ENCODE results near the gene POLR2I.

Gene POLR2I

DNA sequence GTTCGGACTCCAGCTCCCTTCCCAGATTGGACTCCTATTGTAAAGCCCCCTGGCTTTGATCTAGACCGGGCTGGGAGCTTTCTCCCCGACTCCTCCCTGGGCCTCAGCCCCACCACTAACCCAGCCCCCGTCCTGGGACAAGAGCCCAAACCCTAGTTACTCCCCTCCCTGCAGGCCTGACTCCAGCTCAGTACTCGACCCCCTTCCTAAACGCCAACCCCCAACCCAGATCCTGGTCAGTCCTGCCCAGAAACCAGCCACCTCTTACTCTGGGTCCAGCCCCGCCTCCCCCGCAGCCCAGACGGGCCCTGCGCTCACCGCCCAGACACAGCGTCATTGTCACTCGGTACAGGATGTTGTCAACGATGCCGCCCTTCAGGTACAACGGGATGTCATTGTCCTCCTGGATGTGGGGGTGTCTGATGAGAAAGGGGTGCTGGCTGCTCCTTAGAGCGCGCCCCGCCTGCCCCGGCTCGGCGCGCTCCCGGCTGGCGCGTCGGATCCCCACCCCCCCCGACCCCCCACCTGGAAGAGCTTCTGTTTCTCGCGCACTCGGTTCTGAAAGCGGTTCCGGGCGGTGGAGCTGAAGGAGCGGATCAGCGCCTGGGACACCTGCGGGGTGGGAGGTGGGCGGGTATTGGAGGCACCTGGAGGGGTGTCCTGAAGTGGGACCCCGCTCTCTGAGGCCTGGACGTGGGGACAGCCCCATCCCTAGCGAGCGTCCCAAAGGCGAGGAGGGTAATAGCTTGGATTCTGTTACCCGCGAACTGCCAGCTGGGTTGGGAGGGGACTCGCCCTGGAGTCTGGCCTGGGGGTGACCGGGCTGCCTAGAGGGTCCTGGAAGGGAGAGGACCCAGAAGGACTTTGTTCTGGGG, 36.7 kb upstream of the POLR2I start:
- TF ChIP-seq, protein P1, sequence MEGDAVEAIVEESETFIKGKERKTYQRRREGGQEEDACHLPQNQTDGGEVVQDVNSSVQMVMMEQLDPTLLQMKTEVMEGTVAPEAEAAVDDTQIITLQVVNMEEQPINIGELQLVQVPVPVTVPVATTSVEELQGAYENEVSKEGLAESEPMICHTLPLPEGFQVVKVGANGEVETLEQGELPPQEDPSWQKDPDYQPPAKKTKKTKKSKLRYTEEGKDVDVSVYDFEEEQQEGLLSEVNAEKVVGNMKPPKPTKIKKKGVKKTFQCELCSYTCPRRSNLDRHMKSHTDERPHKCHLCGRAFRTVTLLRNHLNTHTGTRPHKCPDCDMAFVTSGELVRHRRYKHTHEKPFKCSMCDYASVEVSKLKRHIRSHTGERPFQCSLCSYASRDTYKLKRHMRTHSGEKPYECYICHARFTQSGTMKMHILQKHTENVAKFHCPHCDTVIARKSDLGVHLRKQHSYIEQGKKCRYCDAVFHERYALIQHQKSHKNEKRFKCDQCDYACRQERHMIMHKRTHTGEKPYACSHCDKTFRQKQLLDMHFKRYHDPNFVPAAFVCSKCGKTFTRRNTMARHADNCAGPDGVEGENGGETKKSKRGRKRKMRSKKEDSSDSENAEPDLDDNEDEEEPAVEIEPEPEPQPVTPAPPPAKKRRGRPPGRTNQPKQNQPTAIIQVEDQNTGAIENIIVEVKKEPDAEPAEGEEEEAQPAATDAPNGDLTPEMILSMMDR (conservative IDR thresholded peaks at IDR 0.05), result no peak
- no peak for TF ChIP-seq ZFX (IDR thresholded peaks at IDR 0.05)
- H3K27ac ChIP-seq, result no peak overlapping the region

DNA sequence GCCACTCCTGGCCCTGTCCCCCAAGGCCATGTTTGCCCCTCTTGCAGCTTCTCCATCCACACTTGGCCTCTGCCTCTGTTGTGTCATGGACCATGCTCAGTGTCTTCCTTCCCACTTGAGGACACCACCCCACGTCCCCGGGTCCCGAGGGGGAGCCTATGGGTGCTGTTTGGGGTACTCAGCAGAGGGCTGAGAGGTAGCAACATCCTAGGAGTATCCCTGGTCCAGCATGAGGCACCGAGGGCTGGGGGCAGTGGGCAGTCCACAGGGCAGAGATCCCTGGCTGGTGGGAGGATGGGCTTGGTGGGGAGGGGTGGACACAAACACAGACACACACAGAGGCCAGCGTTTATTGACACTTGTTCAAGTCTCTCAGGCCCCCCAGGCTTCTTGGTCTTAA, 35.9 kb upstream of the POLR2I start:
- no peak overlapping the region for H3K27ac ChIP-seq
- TF ChIP-seq, protein P1 (conservative IDR thresholded peaks at IDR 0.05), result no peak
- TF ChIP-seq ZFX (IDR thresholded peaks at IDR 0.05), result no peak

DNA sequence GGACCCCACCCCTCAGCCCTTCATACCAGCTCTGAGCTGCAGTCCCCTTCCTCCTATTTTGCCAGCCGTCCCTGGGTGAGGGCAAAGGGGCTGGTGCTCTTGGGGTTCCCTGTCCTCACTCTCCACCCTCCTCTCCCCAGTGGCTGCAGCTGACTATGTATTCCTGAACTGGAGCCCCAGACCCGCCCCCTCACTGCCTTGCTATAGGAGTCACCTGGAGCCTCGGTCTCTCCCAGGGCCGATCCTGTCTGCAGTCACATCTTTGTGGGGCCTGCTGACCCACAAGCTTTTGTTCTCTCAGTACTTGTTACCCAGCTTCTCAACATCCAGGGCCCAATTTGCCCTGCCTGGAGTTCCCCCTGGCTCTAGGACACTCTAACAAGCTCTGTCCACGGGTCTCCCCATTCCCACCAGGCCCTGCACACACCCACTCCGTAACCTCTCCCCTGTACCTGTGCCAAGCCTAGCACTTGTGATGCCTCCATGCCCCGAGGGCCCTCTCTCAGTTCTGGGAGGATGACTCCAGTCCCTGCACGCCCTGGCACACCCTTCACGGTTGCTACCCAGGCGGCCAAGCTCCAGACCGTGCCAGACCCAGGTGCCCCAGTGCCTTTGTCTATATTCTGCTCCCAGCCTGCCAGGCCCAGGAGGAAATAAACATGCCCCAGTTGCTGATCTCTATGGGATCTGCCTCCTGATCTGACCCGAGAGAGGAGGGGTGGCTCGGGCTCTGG, 35.2 kb upstream of the POLR2I start:
- no peak overlapping the region for H3K27ac ChIP-seq
- TF ChIP-seq, protein P1 (conservative IDR thresholded peaks at IDR 0.05), result no peak
- no peak for TF ChIP-seq ZFX (IDR thresholded peaks at IDR 0.05)

DNA sequence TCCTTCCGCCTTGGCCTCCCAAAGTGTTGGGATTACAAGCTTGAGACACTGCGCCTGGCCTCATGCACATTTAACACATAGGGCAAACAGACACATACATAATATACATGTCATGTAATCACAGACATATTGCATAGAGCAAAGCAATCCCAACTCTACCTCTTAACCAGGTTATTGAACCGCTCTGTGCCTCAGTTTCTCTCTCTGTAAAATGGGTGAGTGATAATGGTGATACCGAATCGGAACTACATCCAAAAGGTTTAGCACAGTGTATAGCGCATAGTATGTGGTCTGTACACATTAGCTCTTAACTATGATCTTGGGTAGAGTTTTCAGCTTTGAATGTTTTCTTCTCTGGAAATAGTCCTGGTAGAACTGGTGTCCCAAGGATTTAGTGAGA, 29.9 kb upstream of the POLR2I start:
- TF ChIP-seq, protein P1 (conservative IDR thresholded peaks at IDR 0.05), result no peak
- no peak for TF ChIP-seq ZFX (IDR thresholded peaks at IDR 0.05)

DNA sequence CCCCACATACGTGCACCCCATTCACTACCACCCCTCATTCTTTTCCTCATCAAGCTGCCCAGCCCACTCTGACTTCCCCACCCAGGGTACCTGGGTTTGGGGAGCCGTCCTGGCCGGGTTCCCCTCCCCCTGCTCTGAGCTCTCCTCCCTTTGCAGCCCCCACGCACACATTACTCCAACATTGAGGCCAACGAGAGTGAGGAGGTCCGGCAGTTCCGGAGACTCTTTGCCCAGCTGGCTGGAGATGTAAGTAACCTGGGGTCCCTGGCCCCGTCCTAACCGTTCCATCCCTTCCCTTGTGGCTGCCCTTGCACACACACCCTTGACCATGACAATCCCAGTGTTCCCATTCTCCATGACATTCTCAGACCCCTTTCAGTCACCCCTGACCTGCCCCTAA, 27.8 kb upstream of the POLR2I start:
- H3K27ac ChIP-seq, result no peak overlapping the region
- TF ChIP-seq, protein P1 (conservative IDR thresholded peaks at IDR 0.05), result no peak
- TF ChIP-seq ZFX (IDR thresholded peaks at IDR 0.05), result no peak

More for the DNA sequence above, 29.9 kb upstream of the POLR2I start:
- H3K27ac ChIP-seq, result no peak overlapping the region

DNA sequence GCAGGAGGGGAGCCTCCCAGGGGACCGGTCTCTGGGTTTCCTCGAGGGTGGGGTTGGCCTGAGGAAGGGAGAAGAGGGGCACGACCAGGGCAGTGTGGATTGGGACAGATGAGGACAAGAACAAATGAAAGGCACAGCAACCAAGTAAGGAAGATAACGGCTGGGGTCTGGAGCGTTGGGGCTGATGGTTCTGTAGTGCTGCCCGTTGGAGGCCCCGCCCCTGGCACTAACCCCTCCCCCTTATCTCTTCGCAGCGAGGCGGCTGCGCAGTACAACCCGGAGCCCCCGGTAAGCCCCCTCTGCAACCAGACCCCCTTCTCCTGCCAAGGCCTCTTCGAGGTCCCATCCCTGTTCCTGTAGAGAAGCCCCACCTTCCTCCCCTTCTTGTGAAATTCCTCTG, 27.4 kb upstream of the POLR2I start:
- no peak overlapping the region for H3K27ac ChIP-seq
- TF ChIP-seq, protein P1 (conservative IDR thresholded peaks at IDR 0.05), result no peak
- TF ChIP-seq ZFX (IDR thresholded peaks at IDR 0.05), result no peak
